Stomach (tissue), 9 donors: Measurements from ENCODE around the gene TMEM248. TPM values are rescaled to one million over a fixed set of nuclear protein-coding genes. Genes with fewer than 3 reads are reported as not detected.
"Not testable (repeated sequence)": the region's sequence is repeated elsewhere in the genome, so short reads cannot be mapped to it uniquely, and the experiment has no call there.

Experiments
- DNase-seq, 2 donors: peaks; one replicate each; pipeline versions ENCODE4 v3.0.0 to v3.0.0-alpha.2; 2013 to 2019
- H3K27ac ChIP-seq, 5 donors: fragments of 200-600 bp in 4 of 5; sonication (generic) in 4 of 5; one replicate each; pipeline ENCODE4 v1.5.1; 2013 to 2019; ENCODE audit warnings: mild to moderate bottlenecking in 1 of 5, moderate library complexity in 1 of 5
- H3K27me3 ChIP-seq, 3 donors: fragments of 200-600 bp; sonication (generic); one replicate each; pipeline ENCODE4 v1.5.1; 2017 to 2019; ENCODE audit warnings: mixed run types in 1 of 3
- H3K36me3 ChIP-seq, 4 donors: fragments of 200-600 bp; sonication (generic); 1 replicate in 3 of 4; 2 replicates in 1 of 4; pipeline ENCODE4 v1.5.1; 2016 to 2019
- H3K4me1 ChIP-seq, 4 donors: fragments of 200-600 bp; sonication (generic); one replicate each; pipeline ENCODE4 v1.5.1; 2016 to 2019
- H3K4me3 ChIP-seq, 4 donors: fragments of 200-600 bp; sonication (generic) in 3 of 4; one replicate each; pipeline ENCODE4 v1.5.1; 2016 to 2019; ENCODE audit warnings: mild to moderate bottlenecking in 1 of 4
- H3K9me3 ChIP-seq, 4 donors: fragments of 200-600 bp; sonication (generic); one replicate each; pipeline ENCODE4 v1.5.1; 2016 to 2019
- EP300 ChIP-seq: sonication (generic); formaldehyde crosslinking; IDR thresholded peaks from one replicate; pipeline ENCODE4 v1.6.1; 2017; ENCODE audit warnings: antibody characterized with exemption
- POLR2A ChIP-seq, 4 donors: fragments of 450-650 bp; IDR thresholded peaks; one replicate each; pipeline ENCODE4 v1.6.1; 2016; ENCODE audit warnings: antibody characterized with exemption in 4 of 4, control low read depth in 2 of 4, mild to moderate bottlenecking in 1 of 4, moderate library complexity in 1 of 4
- POLR2AphosphoS5 ChIP-seq, 3 donors: sonication (generic); formaldehyde crosslinking; IDR thresholded peaks; one replicate each; pipeline ENCODE4 v1.6.1; 2016; ENCODE audit warnings: antibody characterized with exemption in 3 of 3
- WGBS, 5 donors: extraction: QIAGEN DNeasy Blood & Tissue Kit in 3 of 5; methylation state at CpG; one replicate each; pipeline versions ENCODE4 v1.1.5 to v1.1.7; 2013 to 2018; 5-methylcytosine and 5-hydroxymethylcytosine counted together
- intact Hi-C: fragments of 100-400 bp; cut with DNase I; formaldehyde crosslinking; loops from one replicate; pipeline ENCODE4 v1.15.1; 2023; ENCODE audit warnings: low total_unique reads
- polyA plus RNA-seq, 3 donors: library from polyadenylated mRNA; stranded (reverse); fragments of 200-250 nt; gene quantifications; one replicate each; pipeline ENCODE4 v1.2.3, GENCODE V29; 2013
- total RNA-seq, 5 donors: library from RNA; depleted of rRNA; stranded (reverse); fragments of >200 nt; gene quantifications; one replicate each; pipeline versions ENCODE4 v1.1.0 to v1.2.3, GENCODE V29; 2014 to 2016
- TF ChIP-seq, protein P1 (sequence below), 7 experiments: fragments of 450-650 bp in 4 of 7; fragments of 200-600 bp in 3 of 7; sonication (generic) in 3 of 7; IDR thresholded peaks; one replicate each; pipeline ENCODE4 v1.5.1; 2016 to 2019; ENCODE audit warnings: antibody characterized with exemption in 7 of 7, control low read depth in 2 of 7, mild to moderate bottlenecking in 1 of 7
- donor health status: healthy with polysubstance abuse.
- donor health status: Bipolar disorder and iron deficiency.
- donor health status: healthy.

The TMEM248 gene
- total and polyA plus RNA-seq, 8 donors, result 20.3 to 157 (median 118) TPM

- TF ChIP-seq POLR2A (IDR thresholded peaks at IDR 0.05) (no peak), POLR2AphosphoS5 (IDR thresholded peaks at IDR 0.05) (no peak), EP300 (no peak)
- TF ChIP-seq, protein P1, sequence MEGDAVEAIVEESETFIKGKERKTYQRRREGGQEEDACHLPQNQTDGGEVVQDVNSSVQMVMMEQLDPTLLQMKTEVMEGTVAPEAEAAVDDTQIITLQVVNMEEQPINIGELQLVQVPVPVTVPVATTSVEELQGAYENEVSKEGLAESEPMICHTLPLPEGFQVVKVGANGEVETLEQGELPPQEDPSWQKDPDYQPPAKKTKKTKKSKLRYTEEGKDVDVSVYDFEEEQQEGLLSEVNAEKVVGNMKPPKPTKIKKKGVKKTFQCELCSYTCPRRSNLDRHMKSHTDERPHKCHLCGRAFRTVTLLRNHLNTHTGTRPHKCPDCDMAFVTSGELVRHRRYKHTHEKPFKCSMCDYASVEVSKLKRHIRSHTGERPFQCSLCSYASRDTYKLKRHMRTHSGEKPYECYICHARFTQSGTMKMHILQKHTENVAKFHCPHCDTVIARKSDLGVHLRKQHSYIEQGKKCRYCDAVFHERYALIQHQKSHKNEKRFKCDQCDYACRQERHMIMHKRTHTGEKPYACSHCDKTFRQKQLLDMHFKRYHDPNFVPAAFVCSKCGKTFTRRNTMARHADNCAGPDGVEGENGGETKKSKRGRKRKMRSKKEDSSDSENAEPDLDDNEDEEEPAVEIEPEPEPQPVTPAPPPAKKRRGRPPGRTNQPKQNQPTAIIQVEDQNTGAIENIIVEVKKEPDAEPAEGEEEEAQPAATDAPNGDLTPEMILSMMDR (IDR thresholded peaks at IDR 0.05), result no peak
- no peaks in the 10 kb centered on the region for H3K36me3 ChIP-seq
- no peaks in the 10 kb centered on the region for H3K27me3 ChIP-seq
- intact Hi-C loops, result no loop called here
- WGBS, 5 donors, result 82 to 87% (median 85%) methylated on average over 12 of the region's 12 CpGs
- DNase-seq, result no peak
- H3K27ac ChIP-seq, result no peak overlapping the region
- no peaks in the 10 kb centered on the region for H3K4me1 ChIP-seq
- no peaks in the 10 kb centered on the region for H3K9me3 ChIP-seq
- no peak overlapping the region for H3K4me3 ChIP-seq
Observed at GRCh38 chr7:66913118-66914037, 7.6 kb upstream of the TMEM248 start.

- H3K27ac ChIP-seq, DNase-seq, H3K27me3 ChIP-seq, H3K4me3 ChIP-seq, H3K36me3 ChIP-seq, H3K9me3 ChIP-seq, intact Hi-C loops: not testable (repeated sequence)
- H3K4me1 ChIP-seq, result peaks cover 8 to 19% (median 17%) of the 10 kb centered on the region in 4 donors
- WGBS, 5 donors, result 74 to 91% (median 79%) methylated on average over 7 of the region's 7 CpGs
Observed at GRCh38 chr7:66917904-66918303, 3.1 kb upstream of the TMEM248 start.

DNA sequence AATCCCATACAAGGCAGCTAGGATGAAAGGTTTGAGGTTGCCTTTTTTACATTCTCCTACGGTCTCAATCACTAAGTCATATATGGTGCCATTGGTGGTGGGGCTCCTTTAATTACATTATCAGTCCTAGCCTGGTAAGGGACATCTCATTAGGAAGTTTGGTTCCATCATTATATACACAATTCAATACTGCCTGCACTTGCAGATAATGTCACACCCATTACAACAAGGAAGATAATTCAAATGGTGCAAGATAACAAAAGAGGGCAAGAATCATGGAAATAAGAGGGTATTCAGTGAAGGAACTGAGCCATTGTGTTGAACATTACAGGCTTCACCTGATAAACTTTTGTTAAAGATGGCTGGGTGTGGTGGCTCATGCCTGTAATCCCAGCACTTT lies 1.7 kb upstream of the TMEM248 start:
- Histone ChIP-seq H3K27ac (no peak overlapping the region), H3K27me3 (no peaks in the 10 kb centered on the region), H3K4me3 (no peak overlapping the region), H3K4me1 (peaks cover 15 to 33% (median 31%) of the 10 kb centered on the region in 4 donors), H3K36me3 (peaks cover 0 to 9% (median 8%) of the 10 kb centered on the region in 4 donors), H3K9me3 (no peaks in the 10 kb centered on the region)
- 94 to 100% (median 96%) methylated on average over 1 of the region's 1 CpG for WGBS, 5 donors
- TF ChIP-seq POLR2AphosphoS5 (IDR thresholded peaks at IDR 0.05) (no peak), POLR2A (IDR thresholded peaks at IDR 0.05) (no peak), EP300 (no peak)
- TF ChIP-seq, protein P1 (IDR thresholded peaks at IDR 0.05), result no peak
- intact Hi-C loops, result no loop called here
- no peak for DNase-seq

DNA sequence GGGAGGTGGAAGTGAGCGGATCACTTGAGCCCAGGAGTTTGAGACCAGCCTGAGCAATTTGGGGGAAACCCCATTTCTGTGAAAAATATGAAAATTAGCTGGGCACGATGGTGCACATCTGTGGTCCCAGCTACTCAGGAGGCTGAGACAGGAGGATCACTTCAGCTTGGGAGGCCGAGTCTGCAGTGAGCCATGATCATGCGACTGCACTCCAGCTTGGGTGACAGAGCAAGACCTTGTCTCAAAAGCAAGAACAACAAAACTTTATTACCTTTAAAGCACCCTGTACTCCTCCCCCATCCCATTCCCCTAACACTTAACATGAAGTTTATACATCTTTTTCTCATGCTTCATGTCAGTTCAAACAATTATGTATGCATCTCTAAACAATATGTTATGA lies 1.3 kb upstream of the TMEM248 start:
- Histone ChIP-seq H3K4me3 (no peak overlapping the region), H3K27ac (no peak overlapping the region), H3K36me3 (peaks cover 0 to 13% (median 11%) of the 10 kb centered on the region in 4 donors), H3K9me3 (no peaks in the 10 kb centered on the region), H3K27me3 (no peaks in the 10 kb centered on the region), H3K4me1 (peaks cover 15 to 37% (median 34%) of the 10 kb centered on the region in 4 donors)
- 85 to 99% (median 96%) methylated on average over 4 of the region's 4 CpGs for WGBS, 5 donors
- no peak for TF ChIP-seq POLR2A (IDR thresholded peaks at IDR 0.05)
- TF ChIP-seq EP300, result no peak
- TF ChIP-seq, protein P1 (IDR thresholded peaks at IDR 0.05), result no peak
- TF ChIP-seq POLR2AphosphoS5 (IDR thresholded peaks at IDR 0.05), result no peak
- intact Hi-C loops, result no loop called here
- DNase-seq, result no peak

DNA sequence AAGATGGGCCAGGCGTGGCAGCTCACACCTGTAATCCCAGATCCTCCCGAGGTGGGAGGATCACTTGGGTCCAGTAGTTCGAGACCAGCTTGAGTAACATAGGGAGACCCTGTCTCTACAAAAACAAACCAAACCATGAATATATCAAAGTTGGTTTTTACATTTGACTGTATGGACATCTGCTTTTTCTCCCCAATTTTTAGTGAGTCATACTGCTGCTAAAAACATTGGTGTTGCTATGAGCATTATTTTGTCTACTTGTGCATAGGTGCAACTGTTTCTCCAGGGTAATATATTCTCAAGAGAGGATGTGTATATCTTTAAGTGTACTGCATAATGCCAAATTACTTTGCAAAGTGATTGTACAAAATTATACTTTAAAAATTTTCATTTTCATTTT lies 769 bp upstream of the TMEM248 start:
- peak overlapping the region in 3 of 5 donors; percentile 88 to 98 (median 93) for H3K27ac ChIP-seq

More for the DNA sequence above, 769 bp upstream of the TMEM248 start:
- Histone ChIP-seq H3K36me3 (peaks cover 0 to 16% (median 12%) of the 10 kb centered on the region in 4 donors), H3K4me1 (peaks cover 15 to 43% (median 37%) of the 10 kb centered on the region in 4 donors), H3K27me3 (no peaks in the 10 kb centered on the region), H3K9me3 (no peaks in the 10 kb centered on the region), H3K4me3 (peak overlapping the region; percentile 91 to 99 (median 98))
- no peak for DNase-seq
- 76 to 87% (median 84%) methylated on average over 3 of the region's 3 CpGs for WGBS, 5 donors
- intact Hi-C loops, result no loop called here
- TF ChIP-seq POLR2A (IDR thresholded peaks at IDR 0.05) (no peak), EP300 (no peak), POLR2AphosphoS5 (IDR thresholded peaks at IDR 0.05) (no peak)
- TF ChIP-seq, protein P1 (IDR thresholded peaks at IDR 0.05), result no peak
